Mesothelial cell of epicardium (in vitro differentiated cells): ENCODE data around the gene FTSJ3. TPM values are rescaled to one million over a fixed set of nuclear protein-coding genes. Genes with fewer than 3 reads are reported as not detected.

Experiments
- DNase-seq, 2 experiments: peaks; one replicate each; pipeline ENCODE4 v3.0.0; 2021; ENCODE audit warnings: low spot score in 2 of 2; ENCODE audit not compliant: unreplicated experiment in 2 of 2
- H3K27ac Mint-ChIP-seq: 2 replicates; pipeline ENCODE4 v1.8.0; 2021; ENCODE audit warnings: mixed read lengths
- H3K27me3 Mint-ChIP-seq: 2 replicates; pipeline ENCODE4 v1.8.0; 2021; ENCODE audit warnings: low read depth, mixed read lengths
- H3K36me3 Mint-ChIP-seq: 2 replicates; pipeline ENCODE4 v1.8.0; 2021; ENCODE audit warnings: mixed read lengths
- H3K4me1 Mint-ChIP-seq: 2 replicates; pipeline ENCODE4 v1.8.0; 2021; ENCODE audit warnings: mixed read lengths
- H3K4me3 Mint-ChIP-seq: 2 replicates; pipeline ENCODE4 v1.8.0; 2021; ENCODE audit warnings: mild to moderate bottlenecking, moderate library complexity, mixed read lengths
- H3K9me3 Mint-ChIP-seq: 2 replicates; pipeline ENCODE4 v1.8.0; 2021; ENCODE audit warnings: mixed read lengths
- CTCF ChIP-seq: fragments of 200-600 bp; sonication (generic); IDR thresholded peaks from one replicate; pipeline ENCODE4 v1.5.0; 2021; ENCODE audit warnings: antibody characterized with exemption; ENCODE audit not compliant: unreplicated experiment
- total RNA-seq: library from RNA; stranded (reverse); gene quantifications from 3 replicates; pipeline ENCODE4 v1.2.1, GENCODE V29; 2021

FTSJ3 gene
- total RNA-seq, 1 donor from 2014 or later: 48.1 TPM

- peak overlapping the region; percentile 14 for H3K27ac Mint-ChIP-seq
- no peak for DNase-seq
- H3K4me1 Mint-ChIP-seq: no peaks in the 10 kb centered on the region
- TF ChIP-seq CTCF: no peak
- no peak overlapping the region for H3K4me3 Mint-ChIP-seq
- no peaks in the 10 kb centered on the region for H3K9me3 Mint-ChIP-seq
- peaks cover 38% of the 10 kb centered on the region for H3K36me3 Mint-ChIP-seq
- H3K27me3 Mint-ChIP-seq: no peaks in the 10 kb centered on the region
These were observed 35.3 kb downstream of the FTSJ3 start for GRCh38 chr17:63792055-63792729.

GRCh38 chr17:63790057-63790456 is 37.4 kb downstream of the FTSJ3 start:
- H3K36me3 Mint-ChIP-seq: peaks cover 30% of the 10 kb centered on the region
- no peak overlapping the region for H3K27ac Mint-ChIP-seq
- no peak overlapping the region for H3K4me3 Mint-ChIP-seq

GRCh38 chr17:63786971-63787711 is 40.3 kb downstream of the FTSJ3 start:
- Mint-ChIP-seq H3K27me3 (no peaks in the 10 kb centered on the region), H3K9me3 (no peaks in the 10 kb centered on the region), H3K27ac (no peak overlapping the region), H3K4me3 (no peak overlapping the region), H3K36me3 (peaks cover 10% of the 10 kb centered on the region), H3K4me1 (no peaks in the 10 kb centered on the region)
- DNase-seq: no peak
- TF ChIP-seq CTCF: no peak

More at GRCh38 chr17:63790057-63790456, 37.4 kb downstream of the FTSJ3 start:
- H3K4me1 Mint-ChIP-seq: no peaks in the 10 kb centered on the region
- no peak for TF ChIP-seq CTCF
- no peaks in the 10 kb centered on the region for H3K9me3 Mint-ChIP-seq
- DNase-seq: no peak
- H3K27me3 Mint-ChIP-seq: no peaks in the 10 kb centered on the region

GRCh38 chr17:63786117-63786516 is 41.3 kb downstream of the FTSJ3 start:
- Mint-ChIP-seq H3K9me3 (no peaks in the 10 kb centered on the region), H3K27me3 (no peaks in the 10 kb centered on the region), H3K36me3 (peaks cover 11% of the 10 kb centered on the region), H3K4me1 (no peaks in the 10 kb centered on the region), H3K4me3 (no peak overlapping the region), H3K27ac (no peak overlapping the region)
- no peak for DNase-seq
- TF ChIP-seq CTCF: no peak

- H3K36me3 Mint-ChIP-seq: peaks cover 11% of the 10 kb centered on the region
- H3K4me3 Mint-ChIP-seq: no peak overlapping the region
- no peaks in the 10 kb centered on the region for H3K9me3 Mint-ChIP-seq
- TF ChIP-seq CTCF: no peak
- H3K4me1 Mint-ChIP-seq: no peaks in the 10 kb centered on the region
- no peaks in the 10 kb centered on the region for H3K27me3 Mint-ChIP-seq
- no peak overlapping the region for H3K27ac Mint-ChIP-seq
- no peak for DNase-seq
These were observed 41.9 kb downstream of the FTSJ3 start for GRCh38 chr17:63785556-63785955.
